SH-SY5Y (cell line): ENCODE measurements around the gene TMEM151A.

Experiments
- GATA2 ChIP-seq: IDR thresholded peaks from 2 replicates; pipeline ENCODE4 v1.6.1; 2011; ENCODE audit warnings: mild to moderate bottlenecking, low read depth, low read length
- GATA3 ChIP-seq: IDR thresholded peaks from 2 replicates; pipeline ENCODE4 v1.6.1; 2011; ENCODE audit warnings: low read depth, mild to moderate bottlenecking, low read length, moderate library complexity

DNA sequence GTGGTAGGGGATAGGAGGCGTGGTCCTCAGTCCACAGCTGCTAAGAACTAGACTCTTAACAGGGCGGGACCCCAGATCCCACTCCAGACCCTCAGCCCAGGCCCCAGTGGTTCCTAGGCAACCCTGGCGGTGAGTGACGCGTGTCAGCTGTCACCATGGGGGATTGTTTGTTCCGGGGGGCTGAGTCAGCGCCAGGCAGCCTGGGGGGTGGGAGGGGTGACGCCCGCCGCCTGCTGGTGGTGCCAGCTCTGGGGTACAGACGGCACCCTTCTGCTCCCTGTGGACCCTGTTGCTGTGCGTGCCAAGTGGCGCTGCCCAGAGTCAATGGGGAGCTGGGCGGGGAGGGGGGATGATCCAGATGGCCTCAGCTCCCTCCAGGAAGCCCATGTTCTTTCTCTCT, 11.3 kb upstream of the TMEM151A start:
- TF ChIP-seq GATA2, result no peak
- no peak for TF ChIP-seq GATA3
